H1 (cell line): ENCODE measurements around the gene MPP2.

ENCODE experiments used
- EGR1 ChIP-seq: IDR thresholded peaks from 2 replicates; pipeline ENCODE4 v1.6.1; 2011; ENCODE audit warnings: low read depth, low read length, borderline replicate concordance
- EZH2 ChIP-seq: fragments of 200-600 bp; sonication (generic); IDR thresholded peaks from 2 replicates; pipeline ENCODE4 v1.7.1; 2012; ENCODE audit warnings: low read depth, mild to moderate bottlenecking, moderate library complexity, low read length, inconsistent platforms; ENCODE audit not compliant: severe bottlenecking
- POLR2AphosphoS5 ChIP-seq: IDR thresholded peaks from 2 replicates; pipeline ENCODE4 v1.6.1; 2011; ENCODE audit warnings: low read depth, low read length

DNA sequence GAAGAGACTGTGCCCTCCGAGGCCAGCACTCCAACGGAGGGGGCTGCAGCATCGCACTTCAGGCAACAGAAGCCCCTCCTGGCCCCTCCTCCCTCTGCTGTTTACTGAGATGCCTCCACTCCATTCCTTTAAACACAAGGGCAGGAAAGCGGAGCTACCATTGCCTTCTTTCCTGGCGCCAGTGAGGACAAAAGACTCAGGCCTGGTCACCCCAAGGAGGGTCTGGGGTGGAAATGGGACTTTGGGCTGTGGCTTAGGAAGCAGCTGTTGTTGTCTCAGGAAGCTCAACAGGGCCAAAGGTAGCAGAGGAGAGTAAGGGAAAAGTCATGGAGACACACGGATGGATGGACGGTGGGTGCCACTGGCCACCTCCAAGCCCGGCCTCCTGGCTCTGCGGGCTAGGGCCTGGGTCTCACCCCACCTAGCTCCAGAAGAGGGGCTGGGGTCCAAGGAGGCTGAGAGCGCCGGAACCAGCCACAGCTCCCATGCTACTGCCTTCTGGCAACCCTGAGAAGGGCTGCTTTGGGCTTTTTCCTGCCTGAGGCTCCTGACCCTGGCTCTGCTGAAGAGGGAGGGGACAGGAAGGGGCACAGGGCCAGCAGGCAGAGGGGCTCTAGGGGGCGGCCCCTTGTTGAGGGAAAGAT, 49.3 kb downstream of the MPP2 start:
- TF ChIP-seq POLR2AphosphoS5 (no peak), EZH2 (no peak), EGR1 (no peak)
